ENCODE data around the gene SLC35E1.
A peak's percentile ranks its signal among the peaks of the same experiment; 100 is the strongest.

SLC35E1 gene

DNA sequence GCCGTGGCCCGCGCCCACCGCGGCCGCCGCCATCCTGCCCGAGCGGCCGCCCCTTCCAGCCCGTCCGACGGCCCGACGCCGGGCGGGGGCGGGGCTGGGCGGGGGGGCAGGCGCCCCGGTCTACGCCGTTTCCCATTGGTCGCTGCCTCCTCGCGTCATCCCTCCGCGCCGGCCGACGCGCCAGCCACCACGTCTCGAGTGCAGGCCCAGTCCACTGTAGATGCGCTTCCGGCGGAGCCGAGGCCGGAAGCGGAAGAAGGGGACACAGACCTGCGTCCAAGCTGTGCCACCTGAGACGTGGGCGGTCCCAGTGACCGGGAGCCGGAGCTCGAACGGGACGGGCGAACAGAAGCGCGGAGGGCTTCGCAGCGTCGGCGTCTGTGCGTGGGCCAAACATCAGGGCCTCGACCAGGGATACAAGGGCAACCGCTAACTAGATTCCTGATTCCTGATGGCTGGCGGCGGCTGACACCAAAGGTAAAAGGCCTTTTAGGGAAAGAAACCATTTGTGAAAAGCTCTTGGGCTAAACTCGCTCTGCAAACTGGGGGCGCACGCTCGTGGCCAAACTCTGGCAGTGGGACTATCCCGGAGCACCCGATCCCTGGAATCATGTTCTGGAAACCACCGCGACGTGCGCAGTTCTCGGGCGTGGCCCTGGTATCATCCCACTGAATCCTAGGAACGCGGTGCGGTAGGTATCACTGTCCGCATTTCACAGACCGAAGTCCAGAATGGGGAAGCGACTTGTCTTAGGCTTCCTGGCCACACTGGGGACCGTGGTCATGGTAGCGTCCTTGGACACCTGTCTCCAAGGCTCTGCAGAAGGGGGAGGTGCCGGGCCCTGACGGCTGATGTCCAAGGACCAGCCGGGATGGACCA, at the start of gene SLC35E1:
Gene SLC35E1, minus strand, starts transcription at position 84 of the 880 bp plus-strand sequence. Its CDS starts 51 bp downstream, at position 33.
- TF ChIP-seq, protein P1, sequence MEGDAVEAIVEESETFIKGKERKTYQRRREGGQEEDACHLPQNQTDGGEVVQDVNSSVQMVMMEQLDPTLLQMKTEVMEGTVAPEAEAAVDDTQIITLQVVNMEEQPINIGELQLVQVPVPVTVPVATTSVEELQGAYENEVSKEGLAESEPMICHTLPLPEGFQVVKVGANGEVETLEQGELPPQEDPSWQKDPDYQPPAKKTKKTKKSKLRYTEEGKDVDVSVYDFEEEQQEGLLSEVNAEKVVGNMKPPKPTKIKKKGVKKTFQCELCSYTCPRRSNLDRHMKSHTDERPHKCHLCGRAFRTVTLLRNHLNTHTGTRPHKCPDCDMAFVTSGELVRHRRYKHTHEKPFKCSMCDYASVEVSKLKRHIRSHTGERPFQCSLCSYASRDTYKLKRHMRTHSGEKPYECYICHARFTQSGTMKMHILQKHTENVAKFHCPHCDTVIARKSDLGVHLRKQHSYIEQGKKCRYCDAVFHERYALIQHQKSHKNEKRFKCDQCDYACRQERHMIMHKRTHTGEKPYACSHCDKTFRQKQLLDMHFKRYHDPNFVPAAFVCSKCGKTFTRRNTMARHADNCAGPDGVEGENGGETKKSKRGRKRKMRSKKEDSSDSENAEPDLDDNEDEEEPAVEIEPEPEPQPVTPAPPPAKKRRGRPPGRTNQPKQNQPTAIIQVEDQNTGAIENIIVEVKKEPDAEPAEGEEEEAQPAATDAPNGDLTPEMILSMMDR (IDR thresholded peaks at IDR 0.05; ENCODE audit: borderline replicate concordance, insufficient read depth, low read depth, low read length): no peak
- H3K4me3 ChIP-seq (ENCODE audit: low read depth, low read length): peak within 1 kb of the TSS; percentile 99

DNA sequence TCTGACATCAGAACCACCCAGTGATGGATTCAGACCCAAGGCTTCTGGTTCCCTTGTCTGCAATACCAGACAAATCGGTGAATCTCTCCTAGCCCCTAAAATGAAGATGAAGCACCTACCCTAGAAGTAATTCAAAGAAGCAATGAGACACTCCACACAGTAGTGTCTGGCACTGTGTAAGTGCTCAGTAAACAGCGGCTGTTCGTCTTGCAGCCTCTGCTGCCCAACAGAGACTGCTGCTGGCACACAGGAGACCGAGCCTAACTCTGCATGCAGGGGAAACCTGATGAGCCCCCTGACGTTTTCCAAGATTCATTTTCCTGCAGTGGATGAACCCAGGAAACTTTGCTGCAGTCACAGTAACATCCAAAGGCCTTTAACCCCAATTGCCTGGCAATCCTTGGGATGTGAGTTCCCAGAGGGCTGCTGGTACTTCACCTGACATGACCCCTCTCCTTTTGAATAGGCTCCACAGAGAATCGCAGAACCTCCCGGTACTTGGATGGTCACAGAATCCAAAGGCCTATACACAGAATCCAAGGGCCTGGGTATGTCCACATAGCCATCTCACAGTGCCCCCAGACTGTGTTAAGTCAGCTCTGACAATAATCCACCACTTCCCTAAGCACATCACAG, 49.1 kb upstream of the SLC35E1 start:
- TF ChIP-seq, protein P1 (IDR thresholded peaks at IDR 0.05; ENCODE audit: borderline replicate concordance, insufficient read depth, low read depth, low read length): no peak
- no peak overlapping the region for H3K4me3 ChIP-seq (ENCODE audit: low read depth, low read length)

DNA sequence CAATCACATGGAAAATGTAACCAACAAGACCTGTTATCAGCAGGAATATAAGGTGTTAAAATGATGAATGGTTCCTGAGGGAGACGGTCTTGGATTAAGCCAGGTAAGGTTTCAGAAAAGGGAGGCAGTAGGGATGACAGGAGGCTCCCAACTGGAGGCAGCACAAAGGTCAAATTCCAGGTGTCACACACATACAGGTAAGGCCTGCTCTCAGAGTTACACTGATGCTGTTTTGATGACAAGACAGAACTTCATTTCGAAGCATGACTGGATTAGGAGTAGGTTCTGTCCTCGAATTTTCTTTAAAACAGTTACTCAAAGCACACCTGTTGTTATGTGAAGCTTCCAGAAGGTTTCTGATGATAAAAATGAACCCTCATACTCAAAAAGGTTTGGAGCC, 48.4 kb upstream of the SLC35E1 start:
- TF ChIP-seq, protein P1 (IDR thresholded peaks at IDR 0.05; ENCODE audit: borderline replicate concordance, insufficient read depth, low read depth, low read length): no peak
- no peak overlapping the region for H3K4me3 ChIP-seq (ENCODE audit: low read depth, low read length)

DNA sequence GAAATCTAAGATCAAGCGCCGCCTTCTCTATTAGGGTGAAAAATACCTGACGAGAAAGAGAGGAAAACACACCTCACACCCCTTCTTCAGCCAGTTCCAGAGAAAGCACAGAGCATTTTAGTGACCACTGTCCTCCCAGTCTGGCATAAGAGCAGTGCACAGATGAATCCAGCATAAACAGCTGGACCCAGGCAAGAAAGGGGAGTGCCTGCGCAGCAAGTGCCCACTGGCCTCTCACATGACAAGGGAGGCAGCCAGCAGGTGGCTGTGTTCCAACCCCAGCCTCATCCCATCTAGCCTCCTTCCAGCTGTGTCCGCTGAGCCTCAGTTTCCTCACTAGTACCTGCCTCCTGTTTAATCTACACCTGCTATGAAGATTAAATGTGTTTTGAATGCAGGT, 47.8 kb upstream of the SLC35E1 start:
- TF ChIP-seq, protein P1 (IDR thresholded peaks at IDR 0.05; ENCODE audit: borderline replicate concordance, insufficient read depth, low read depth, low read length): no peak
- H3K4me3 ChIP-seq (ENCODE audit: low read depth, low read length): no peak overlapping the region

- TF ChIP-seq, protein P1 (IDR thresholded peaks at IDR 0.05; ENCODE audit: borderline replicate concordance, insufficient read depth, low read depth, low read length): no peak
Measured at GRCh38 chr19:16619457-16619856, 47.2 kb upstream of the SLC35E1 start.

GRCh38 chr19:16618248-16618647, 46.0 kb upstream of the SLC35E1 start:
- TF ChIP-seq, protein P1 (IDR thresholded peaks at IDR 0.05; ENCODE audit: borderline replicate concordance, insufficient read depth, low read depth, low read length): no peak
- H3K4me3 ChIP-seq (ENCODE audit: low read depth, low read length): peak overlapping the region; percentile 11

More at GRCh38 chr19:16619457-16619856, 47.2 kb upstream of the SLC35E1 start:
- H3K4me3 ChIP-seq (ENCODE audit: low read depth, low read length): no peak overlapping the region
